Activated T-helper 9 cell treated with anti-CD3 and anti-CD28 coated beads, Interleukin-2, amount 50 U/mL, for 16 hours (primary cell): ENCODE measurements around the gene DGCR2.
"Not testable (repeated sequence)": the region's sequence is repeated elsewhere in the genome, so short reads cannot be mapped to it uniquely, and the experiment has no call there.

Experiments
- DNase-seq: peaks from one replicate; pipeline ENCODE4 v3.0.0-alpha.2; 2020; ENCODE audit warnings: low read depth

DGCR2 gene

GRCh38 chr22:19042285-19043120 lies 79.7 kb downstream of the DGCR2 start:
- no peak for DNase-seq

DNA sequence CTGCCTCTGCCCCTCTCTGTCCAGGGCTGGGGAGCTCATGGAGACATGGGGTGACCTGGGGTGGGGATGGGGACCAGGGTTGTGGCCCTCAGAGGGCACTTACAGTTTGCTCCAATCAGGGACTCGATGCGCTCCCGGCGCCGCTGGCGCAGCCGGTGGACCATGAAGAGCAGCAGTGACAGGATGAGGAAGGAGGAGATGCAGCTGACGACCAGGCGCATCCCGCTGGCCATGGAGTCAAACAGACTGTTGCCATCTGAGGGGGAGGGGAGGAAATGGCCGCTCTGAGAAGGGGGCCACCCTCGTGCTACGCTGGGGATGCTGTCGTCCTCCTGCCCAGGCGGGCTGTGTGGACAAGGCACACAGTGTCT lies 80.5 kb downstream of the DGCR2 start:
- DNase-seq = no peak

- no peak for DNase-seq
Observed at GRCh38 chr22:19040888-19041703, 81.1 kb downstream of the DGCR2 start.

- no peak for DNase-seq
Observed at GRCh38 chr22:19040391-19040861, 81.8 kb downstream of the DGCR2 start.

DNA sequence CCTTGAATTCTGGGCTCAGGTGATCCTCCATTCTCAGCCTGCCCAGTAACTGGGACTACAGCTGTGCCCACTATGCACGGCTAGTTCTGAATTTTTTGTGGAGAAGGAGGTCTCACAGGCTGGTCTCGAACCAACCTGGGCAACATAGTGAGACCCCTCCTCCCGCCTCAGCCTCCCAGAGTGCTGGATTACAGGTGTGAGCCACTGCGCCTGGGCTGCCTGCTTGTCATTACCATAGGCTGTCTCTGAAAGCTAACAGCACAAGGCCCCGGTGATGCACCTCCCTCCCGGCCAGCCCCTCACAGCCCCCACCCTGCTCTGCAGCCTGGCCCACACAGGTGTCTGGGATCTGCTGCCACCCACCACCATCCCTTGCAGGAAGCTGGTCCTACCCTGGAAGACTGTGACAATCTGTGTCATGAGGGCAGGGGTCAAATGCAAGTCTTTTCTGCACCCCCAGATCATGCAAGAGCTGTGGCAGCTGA lies 82.4 kb downstream of the DGCR2 start:
- DNase-seq = no peak

GRCh38 chr22:19039448-19039780 lies 82.8 kb downstream of the DGCR2 start:
- no peak for DNase-seq

GRCh38 chr22:19038728-19039447 lies 83.3 kb downstream of the DGCR2 start:
- DNase-seq = no peak

DNA sequence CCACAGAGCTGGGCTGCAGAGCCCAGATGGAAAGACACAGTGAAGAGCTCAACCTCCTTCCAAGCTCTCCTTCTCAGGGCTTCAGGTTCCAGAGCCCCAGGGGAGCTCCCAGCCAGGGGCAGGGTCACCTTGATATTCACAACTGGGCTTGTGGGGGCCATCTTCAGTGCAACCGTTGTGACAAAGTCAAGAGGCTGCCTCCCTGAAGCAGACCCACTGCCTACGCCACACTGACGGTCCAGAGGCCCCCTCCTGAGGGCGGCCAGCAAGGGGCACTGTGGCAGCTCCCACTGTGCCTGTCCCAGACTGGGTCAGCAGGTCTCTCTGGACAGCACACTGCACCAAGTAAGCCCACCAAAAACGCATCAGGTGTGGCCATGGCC lies 84.1 kb downstream of the DGCR2 start:
- DNase-seq = no peak

- DNase-seq = no peak
Observed at GRCh38 chr22:19037282-19038163, 84.7 kb downstream of the DGCR2 start.

GRCh38 chr22:19036523-19037273 lies 85.5 kb downstream of the DGCR2 start:
- DNase-seq = no peak

GRCh38 chr22:19036229-19036522 lies 86.0 kb downstream of the DGCR2 start:
- DNase-seq = no peak

DNA sequence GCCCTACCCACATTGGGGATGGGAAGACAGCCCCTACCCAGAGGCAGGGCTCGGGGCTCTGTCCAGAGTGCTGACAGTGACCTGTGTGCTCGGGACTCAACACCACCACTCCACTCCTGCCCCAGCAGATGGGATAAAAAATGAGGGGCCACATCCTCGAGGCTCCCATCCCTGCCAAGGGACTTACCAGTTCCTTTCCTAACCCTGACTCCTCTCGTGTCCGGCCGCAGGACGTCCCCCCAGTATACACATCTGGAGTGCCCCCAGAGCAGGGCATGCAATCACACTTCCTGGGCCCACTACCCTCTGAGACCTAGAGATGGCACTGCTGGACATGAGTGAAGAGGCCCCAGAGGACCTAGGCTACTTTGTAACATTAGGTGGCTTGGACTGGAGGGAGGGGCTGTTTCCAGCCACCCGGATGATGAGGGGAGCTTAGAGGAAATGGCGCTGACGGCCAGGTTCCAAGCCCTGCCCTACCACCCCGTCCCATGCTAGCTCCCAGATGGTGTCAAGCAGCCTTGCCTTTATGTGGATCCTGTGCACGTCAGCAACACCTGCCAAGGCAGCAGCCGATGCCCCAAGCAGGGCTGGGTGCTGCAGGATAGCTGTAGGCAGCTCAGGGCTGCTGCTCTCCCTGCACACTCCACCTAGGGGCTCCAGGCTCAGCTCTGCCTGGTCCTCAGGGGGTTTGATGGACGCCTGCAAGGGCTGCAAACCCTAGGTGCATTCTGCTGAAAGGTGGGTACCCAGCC lies 86.6 kb downstream of the DGCR2 start:
- DNase-seq = no peak

DNA sequence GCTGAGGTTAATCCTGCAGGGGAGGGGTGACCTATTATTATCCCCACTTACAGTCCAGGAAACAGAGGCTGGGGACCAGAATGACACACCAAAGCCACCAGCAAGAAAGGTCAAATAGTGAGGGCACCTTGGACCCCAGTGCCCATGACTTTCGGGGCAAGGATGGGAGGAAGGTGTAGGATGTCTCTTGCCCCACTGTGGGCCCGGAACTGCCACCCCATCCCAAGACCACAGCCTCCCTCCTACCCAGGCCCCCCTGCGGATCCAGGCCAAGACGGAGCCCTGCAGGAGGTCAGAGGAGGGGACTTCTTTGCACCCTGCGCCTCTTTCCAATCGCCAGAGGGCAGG lies 87.1 kb downstream of the DGCR2 start:
- not testable (repeated sequence) for DNase-seq

GRCh38 chr22:19034724-19035120 lies 87.5 kb downstream of the DGCR2 start:
- DNase-seq = not testable (repeated sequence)

- not testable (repeated sequence) for DNase-seq
Observed at GRCh38 chr22:19034031-19034723, 88.0 kb downstream of the DGCR2 start.

DNA sequence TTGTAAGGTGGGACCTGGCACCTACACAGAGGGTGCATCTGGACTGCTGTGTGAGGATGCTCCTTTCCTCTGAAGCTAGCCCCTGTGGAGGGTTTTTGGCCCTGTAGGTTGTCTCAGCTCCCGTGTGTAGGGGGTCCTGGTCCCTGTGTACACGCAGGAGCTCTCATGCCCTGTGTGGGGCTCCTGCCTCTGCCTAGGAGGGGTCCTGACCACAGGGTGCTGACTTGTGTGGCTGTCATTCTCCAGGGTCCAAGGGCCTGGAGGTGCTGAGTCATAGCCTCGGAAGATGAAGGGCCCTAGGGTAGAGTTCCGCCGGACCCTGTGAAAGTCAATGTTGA lies 88.7 kb downstream of the DGCR2 start:
- not testable (repeated sequence) for DNase-seq

DNA sequence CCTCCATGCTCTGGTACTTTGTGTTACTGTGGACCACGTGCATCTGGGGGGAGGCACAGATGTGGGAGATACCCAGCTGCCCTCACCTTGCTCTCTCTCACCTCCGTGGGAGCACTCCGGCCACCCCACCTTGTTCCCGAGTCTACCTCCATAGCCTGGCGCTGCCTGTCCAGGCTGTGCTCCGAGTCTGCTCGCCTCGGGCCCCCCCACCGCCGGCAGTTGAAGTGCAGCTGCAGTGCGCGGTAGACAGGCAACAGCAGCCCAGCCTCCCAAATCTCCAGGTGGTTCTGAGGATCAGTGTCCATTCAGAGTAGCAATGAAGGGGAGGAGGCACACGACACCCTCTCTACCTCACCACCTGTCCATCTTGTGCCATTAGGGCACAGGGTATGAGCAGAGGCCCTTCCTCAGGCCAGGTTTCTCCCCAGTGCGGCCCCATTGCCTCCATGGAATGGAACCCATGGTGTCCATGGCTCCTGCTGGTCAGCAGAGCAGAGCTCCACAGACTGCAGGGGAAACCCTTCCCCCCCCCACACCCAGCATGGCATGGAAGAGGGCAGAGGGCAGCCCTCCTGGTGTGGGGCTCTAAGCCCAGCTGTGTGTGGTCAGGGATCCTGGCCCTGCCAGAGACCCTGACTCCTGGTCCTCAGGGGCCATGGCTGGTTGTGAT lies 89.2 kb downstream of the DGCR2 start:
- DNase-seq = not testable (repeated sequence)

DNA sequence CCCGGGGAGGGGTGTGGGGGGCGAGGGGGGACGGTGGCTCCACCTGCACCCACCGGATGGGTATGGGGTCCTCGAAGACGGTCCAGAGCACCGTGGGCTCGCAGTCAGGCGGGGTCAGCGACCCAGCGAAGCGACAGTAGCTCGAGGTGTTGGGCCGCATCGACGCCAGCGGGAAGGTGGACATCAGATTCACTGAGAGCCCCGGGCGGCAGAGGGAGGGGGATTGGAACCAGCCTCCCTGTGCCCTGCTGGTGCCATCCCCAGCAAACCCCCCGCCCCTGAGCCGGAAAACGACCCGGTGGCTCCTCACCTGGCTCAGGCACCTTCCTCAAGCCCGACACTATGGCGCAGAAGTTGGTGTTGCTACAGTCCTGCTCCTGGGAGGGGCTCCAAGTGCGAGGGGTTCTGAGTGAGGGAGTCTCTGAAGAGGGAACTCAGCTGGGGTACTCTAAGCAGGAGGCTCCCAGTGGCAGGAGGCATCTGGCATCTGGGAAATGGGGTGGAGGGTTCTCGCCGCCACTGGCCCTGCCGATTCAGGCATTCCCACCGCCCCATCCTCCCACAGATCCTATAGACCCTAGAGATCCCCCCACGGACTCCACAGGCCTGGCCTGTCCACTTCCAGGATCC lies 89.9 kb downstream of the DGCR2 start:
- not testable (repeated sequence) for DNase-seq

- not testable (repeated sequence) for DNase-seq
Observed at GRCh38 chr22:19030889-19031252, 91.3 kb downstream of the DGCR2 start.
